ENCODE data around the gene NUMB. TPM values are rescaled to one million over a fixed set of nuclear protein-coding genes. Genes with fewer than 3 reads are reported as not detected.

The NUMB gene
- total RNA-seq, 3 donors from 2014 or later (not counting 1 experiment from before 2014, with no cell fraction given) = 50.0 to 67.4 (median 56.3) TPM

GRCh38 chr14:73255693-73256225 lies 202.6 kb downstream of the NUMB start:
- no peak for TF ChIP-seq CTCF (IDR thresholded peaks at IDR 0.05)
- Mint-ChIP-seq H3K27me3 (ENCODE audit: low read depth in 2 of 2) (no peaks in the 10 kb centered on the region), H3K4me3 (no peak overlapping the region), H3K36me3 (no peaks in the 10 kb centered on the region), H3K4me1 (no peaks in the 10 kb centered on the region), H3K27ac (no peak overlapping the region), H3K9me3 (no peaks in the 10 kb centered on the region)
- ATAC-seq (no peak), DNase-seq (no peak)
- H3K27me3 ChIP-seq (ENCODE audit: control insufficient read depth, insufficient read depth, low read length) = no peaks in the 10 kb centered on the region
- H3K9me3 ChIP-seq (ENCODE audit: control insufficient read depth, insufficient read depth, low read length) = no peaks in the 10 kb centered on the region
- H3K4me1 ChIP-seq (ENCODE audit: control insufficient read depth, insufficient read depth, low read length) = no peaks in the 10 kb centered on the region
- no peaks in the 10 kb centered on the region for H3K36me3 ChIP-seq (ENCODE audit: control insufficient read depth, insufficient read depth, low read length)
- 84% methylated on average over 9 of the region's 9 CpGs for WGBS (ENCODE audit: insufficient coverage)
- intact Hi-C loops (cut with micrococcal nuclease) = no loop called here
- H3K4me3 ChIP-seq (ENCODE audit: low read length) = no peak overlapping the region
- no peak overlapping the region for H3K27ac ChIP-seq (ENCODE audit: low read length)

- H3K27me3 ChIP-seq (ENCODE audit: control insufficient read depth, insufficient read depth, low read length) = no peaks in the 10 kb centered on the region
- Mint-ChIP-seq H3K4me1 (no peaks in the 10 kb centered on the region), H3K27me3 (ENCODE audit: low read depth in 2 of 2) (no peaks in the 10 kb centered on the region), H3K27ac (no peak overlapping the region), H3K36me3 (no peaks in the 10 kb centered on the region), H3K9me3 (no peaks in the 10 kb centered on the region), H3K4me3 (no peak overlapping the region)
- H3K9me3 ChIP-seq (ENCODE audit: control insufficient read depth, insufficient read depth, low read length) = no peaks in the 10 kb centered on the region
- no peak for ATAC-seq
- H3K36me3 ChIP-seq (ENCODE audit: control insufficient read depth, insufficient read depth, low read length) = no peaks in the 10 kb centered on the region
- WGBS (ENCODE audit: insufficient coverage) = 95% methylated on average over 6 of the region's 6 CpGs
- H3K4me3 ChIP-seq (ENCODE audit: low read length) = no peak overlapping the region
- no peak overlapping the region for H3K27ac ChIP-seq (ENCODE audit: low read length)
- TF ChIP-seq CTCF (IDR thresholded peaks at IDR 0.05) = no peak
- no peak for DNase-seq
- H3K4me1 ChIP-seq (ENCODE audit: control insufficient read depth, insufficient read depth, low read length) = no peaks in the 10 kb centered on the region
- intact Hi-C loops (cut with micrococcal nuclease) = no loop called here
These were observed 203.3 kb downstream of the NUMB start for GRCh38 chr14:73255005-73255400.

DNA sequence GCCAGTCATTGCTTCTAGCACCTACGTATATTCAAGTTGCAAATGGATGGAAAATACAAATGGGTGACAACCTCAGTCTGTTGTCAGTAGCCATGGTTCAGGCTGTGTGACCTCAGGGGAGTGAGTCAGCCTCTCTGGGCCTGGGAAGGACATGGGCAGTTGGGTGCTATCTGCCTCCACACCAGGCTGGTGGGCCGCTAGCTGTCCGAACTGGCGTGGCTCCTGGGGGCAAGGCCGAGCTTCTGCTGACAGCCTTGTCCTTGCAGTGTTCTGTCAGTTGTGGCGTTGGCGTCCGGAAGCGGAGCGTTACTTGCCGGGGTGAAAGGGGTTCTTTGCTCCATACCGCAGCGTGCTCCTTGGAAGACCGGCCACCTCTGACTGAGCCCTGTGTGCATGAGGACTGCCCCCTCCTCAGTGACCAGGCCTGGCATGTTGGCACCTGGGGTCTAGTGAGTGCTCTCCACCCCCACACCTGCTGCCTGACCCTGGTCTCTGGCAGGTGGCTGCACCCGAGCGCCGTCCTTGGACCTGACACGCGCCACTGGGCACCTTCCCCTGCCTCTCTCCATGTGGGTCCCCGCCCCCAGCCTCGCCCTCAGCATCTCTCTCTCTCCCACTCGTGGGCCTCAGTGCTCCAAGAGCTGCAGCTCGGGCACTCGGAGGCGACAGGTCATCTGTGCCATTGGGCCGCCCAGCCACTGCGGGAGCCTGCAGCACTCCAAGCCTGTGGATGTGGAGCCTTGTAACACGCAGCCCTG lies 203.9 kb downstream of the NUMB start:
- TF ChIP-seq CTCF (IDR thresholded peaks at IDR 0.05) = no peak
- Mint-ChIP-seq H3K9me3 (no peaks in the 10 kb centered on the region), H3K27me3 (ENCODE audit: low read depth in 2 of 2) (no peaks in the 10 kb centered on the region), H3K4me3 (no peak overlapping the region), H3K4me1 (no peaks in the 10 kb centered on the region), H3K27ac (no peak overlapping the region), H3K36me3 (no peaks in the 10 kb centered on the region)
- DNase-seq (no peak), ATAC-seq (no peak)
- Histone ChIP-seq H3K27ac (ENCODE audit: low read length) (no peak overlapping the region), H3K4me3 (ENCODE audit: low read length) (no peak overlapping the region), H3K4me1 (ENCODE audit: control insufficient read depth, insufficient read depth, low read length) (no peaks in the 10 kb centered on the region), H3K9me3 (ENCODE audit: control insufficient read depth, insufficient read depth, low read length) (no peaks in the 10 kb centered on the region), H3K27me3 (ENCODE audit: control insufficient read depth, insufficient read depth, low read length) (no peaks in the 10 kb centered on the region), H3K36me3 (ENCODE audit: control insufficient read depth, insufficient read depth, low read length) (no peaks in the 10 kb centered on the region)
- 90% methylated on average over 28 of the region's 28 CpGs for WGBS (ENCODE audit: insufficient coverage)
- intact Hi-C loops (cut with micrococcal nuclease) = no loop called here

DNA sequence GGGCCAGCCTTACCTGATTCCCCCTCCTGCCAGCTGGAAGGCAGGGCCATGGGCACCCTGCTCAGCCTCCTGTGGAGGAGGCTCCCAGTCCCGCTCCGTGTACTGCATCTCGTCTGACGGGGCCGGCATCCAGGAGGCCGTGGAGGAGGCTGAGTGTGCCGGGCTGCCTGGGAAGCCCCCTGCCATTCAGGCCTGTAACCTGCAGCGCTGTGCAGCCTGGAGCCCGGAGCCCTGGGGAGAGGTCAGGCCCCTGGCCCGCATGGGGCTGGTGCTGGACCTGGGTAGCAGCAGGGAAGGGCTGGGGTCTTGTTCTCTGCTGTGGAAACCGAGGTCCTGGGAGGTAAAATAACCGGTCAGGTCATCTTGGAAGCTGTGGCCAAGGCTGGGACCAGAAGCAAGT lies 204.6 kb downstream of the NUMB start:
- Mint-ChIP-seq H3K36me3 (no peaks in the 10 kb centered on the region), H3K27ac (no peak overlapping the region), H3K4me1 (no peaks in the 10 kb centered on the region), H3K27me3 (ENCODE audit: low read depth in 2 of 2) (no peaks in the 10 kb centered on the region), H3K4me3 (no peak overlapping the region), H3K9me3 (no peaks in the 10 kb centered on the region)
- no peaks in the 10 kb centered on the region for H3K4me1 ChIP-seq (ENCODE audit: control insufficient read depth, insufficient read depth, low read length)
- no peaks in the 10 kb centered on the region for H3K27me3 ChIP-seq (ENCODE audit: control insufficient read depth, insufficient read depth, low read length)
- TF ChIP-seq CTCF (IDR thresholded peaks at IDR 0.05) = no peak
- DNase-seq = no peak
- no peak for ATAC-seq
- no peaks in the 10 kb centered on the region for H3K36me3 ChIP-seq (ENCODE audit: control insufficient read depth, insufficient read depth, low read length)
- H3K27ac ChIP-seq (ENCODE audit: low read length) = no peak overlapping the region
- H3K4me3 ChIP-seq (ENCODE audit: low read length) = no peak overlapping the region
- intact Hi-C loops (cut with micrococcal nuclease) = no loop called here
- WGBS (ENCODE audit: insufficient coverage) = 89% methylated on average over 12 of the region's 12 CpGs
- H3K9me3 ChIP-seq (ENCODE audit: control insufficient read depth, insufficient read depth, low read length) = no peaks in the 10 kb centered on the region

Measured in natural killer cell (primary cell).